HG03159 (cell line): ENCODE results near the gene EFCAB3.
"Not testable (repeated sequence)": the region's sequence is repeated elsewhere in the genome, so short reads cannot be mapped to it uniquely, and the experiment has no call there.

ENCODE experiments used
- ATAC-seq: cut with Tn5 transposase; IDR thresholded peaks from one replicate; pipeline ENCODE4 v1.9.1; 2021; ENCODE audit warnings: mild to moderate bottlenecking, moderate library complexity; ENCODE audit not compliant: unreplicated experiment

Gene EFCAB3

DNA sequence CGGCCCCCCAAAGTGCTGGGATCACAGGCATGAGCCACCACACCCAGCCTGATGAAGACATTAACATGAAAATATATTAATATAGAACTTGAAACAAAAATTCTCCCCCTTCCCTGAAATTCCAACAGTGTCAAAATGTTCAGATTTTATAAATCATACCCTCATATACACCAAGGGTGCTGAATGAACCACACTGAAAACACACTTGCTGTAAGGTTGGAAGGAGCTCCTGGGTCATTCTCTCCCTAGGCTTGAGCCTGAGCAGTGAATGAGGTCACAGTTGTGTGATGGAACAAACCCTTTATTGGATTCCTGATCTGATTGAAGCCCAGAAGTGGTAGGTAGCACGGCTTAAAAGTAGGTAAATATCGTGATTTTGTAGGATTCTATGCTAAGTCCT is at the start of gene EFCAB3:
Gene EFCAB3, plus strand, starts transcription at position 301 of the 400 bp plus-strand sequence. CDS start 2,427 bp downstream, outside the sequence.
- no peak for ATAC-seq

DNA sequence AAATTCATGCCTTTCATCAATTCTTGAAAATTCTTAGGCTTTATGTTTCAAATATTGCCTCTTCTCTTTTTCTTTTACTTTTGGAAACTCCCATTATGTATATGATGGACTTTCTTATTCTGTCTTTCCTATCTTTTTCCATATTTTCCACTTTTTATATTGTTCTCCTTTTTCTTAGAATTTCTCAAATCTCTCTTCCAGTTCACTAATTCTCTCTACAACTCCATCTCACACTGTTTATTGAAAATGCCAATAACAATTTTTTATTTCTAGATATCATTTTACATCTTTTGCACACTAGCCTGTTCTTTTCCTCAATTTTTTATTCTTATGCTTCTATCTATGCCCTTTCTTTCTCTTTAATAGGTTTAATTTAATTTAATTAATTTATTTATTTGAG is 43.8 kb upstream of the EFCAB3 start:
- no peak for ATAC-seq

DNA sequence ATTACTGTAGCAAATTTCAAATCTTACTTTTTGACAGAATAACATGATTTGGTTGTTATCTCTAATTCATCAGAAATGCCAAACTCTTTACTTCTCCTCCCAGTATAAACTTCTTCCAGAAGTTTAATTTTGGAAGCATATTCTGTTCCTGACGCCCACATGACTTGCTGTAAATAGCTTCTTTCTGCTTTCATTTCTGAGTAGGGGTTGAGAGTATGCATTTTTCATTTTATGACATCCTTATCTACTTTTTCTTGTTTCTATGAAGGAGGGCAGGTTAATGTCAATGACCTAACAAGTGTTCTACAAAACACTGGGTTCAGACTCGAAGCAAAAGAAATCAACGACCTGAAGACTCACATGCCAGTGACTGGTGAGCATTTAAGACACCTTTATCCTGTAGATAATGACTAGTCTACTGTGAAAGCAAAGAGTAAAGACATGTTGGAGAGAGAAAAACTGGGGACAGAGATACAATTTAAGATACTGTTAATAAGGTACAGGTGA is 36.5 kb upstream of the EFCAB3 start:
- ATAC-seq = no peak

DNA sequence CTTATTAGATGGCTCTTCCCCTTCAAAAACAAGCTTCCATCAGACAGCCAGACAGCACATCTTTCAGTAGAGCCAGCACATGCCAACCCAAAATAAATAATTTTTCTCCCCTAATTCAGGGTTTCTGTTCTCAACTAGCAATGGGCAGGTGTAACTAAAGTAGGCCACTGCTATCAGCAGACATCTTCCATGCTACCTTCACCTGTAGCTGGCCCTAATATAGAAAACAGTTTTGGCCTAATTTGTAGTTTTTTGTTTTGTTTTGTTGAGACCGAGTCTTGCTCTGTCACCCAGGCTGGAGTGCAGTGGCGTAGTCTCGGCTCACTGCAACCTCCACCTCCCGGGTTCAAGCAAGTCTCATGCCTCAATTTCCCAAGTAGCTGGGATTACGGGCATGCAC is 29.2 kb upstream of the EFCAB3 start:
- ATAC-seq = no peak

DNA sequence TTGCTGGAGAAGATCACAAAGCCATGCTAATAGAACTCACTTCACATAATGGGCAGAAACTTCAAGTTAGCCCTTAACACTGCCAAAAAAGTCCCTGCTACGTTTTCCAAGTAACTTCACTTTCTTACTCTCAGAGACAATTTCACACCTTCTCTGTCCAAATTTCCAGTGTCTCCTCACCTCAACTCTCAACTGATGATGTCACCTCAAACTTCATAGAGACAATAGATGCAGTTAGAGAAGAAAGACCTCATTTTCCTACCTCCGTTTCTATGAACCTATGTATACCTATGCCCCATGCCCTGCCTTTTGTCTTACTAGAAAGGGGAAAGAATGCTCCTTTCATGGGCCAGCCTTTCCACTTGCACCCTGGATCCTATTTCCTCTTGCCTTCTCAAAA is 14.2 kb upstream of the EFCAB3 start:
- no peak for ATAC-seq

DNA sequence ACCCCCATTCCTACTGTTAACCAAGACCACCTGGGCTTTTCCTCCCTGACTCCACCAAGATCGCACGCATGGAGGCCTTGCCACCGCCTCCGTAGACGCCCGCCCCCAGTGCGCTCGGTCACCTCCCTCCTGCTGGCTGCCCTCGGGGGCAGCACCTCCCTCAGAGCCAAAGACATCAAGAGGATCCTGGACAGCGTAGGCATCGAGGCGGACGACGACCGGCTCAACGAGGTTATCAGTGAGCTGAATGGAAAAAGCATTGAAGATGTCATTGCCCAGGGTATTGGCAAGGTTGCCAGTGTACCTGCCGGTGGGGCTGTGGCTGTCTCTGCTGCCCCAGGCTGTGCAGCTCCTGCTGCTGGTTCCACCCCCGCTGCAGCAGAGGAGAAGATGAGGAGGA is 1.2 kb downstream of the EFCAB3 start:
- ATAC-seq = no peak

DNA sequence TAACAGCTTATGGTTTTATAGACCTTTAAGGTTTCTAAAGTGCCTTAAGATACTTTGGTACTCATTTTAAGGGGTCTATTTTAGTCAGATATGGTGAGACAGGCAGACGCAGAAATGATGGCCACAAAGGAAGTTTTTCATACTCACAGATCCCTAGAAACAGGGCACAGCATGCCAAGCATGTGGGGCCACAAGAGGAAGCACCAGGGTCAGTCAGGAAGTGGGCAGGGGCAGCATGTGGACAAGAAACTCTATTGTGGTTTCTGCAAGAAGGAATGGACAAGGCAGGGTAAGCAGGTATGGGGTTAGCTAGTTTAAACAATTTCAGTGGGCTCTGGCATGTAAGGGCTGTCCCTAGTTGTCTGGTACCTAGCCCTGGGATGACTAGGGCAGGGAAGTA is 8.5 kb downstream of the EFCAB3 start:
- no peak for ATAC-seq

DNA sequence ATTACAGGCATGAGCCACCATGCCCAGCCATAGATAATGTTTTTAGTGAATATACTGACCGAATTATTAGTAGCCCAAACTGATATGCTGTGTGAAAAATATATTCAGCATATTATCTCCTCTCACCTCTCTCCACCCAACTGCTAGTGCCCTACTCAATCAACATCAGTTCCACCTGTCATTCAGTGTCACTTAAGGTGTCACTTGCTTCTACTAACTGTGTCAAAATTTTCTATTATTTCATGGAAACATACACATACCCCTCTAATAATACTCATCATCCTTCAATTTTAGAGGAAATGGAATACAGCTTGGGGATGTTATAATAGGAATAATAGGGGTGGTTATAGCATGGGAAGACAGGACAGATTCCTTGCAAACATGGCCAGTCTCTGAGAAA is 12.6 kb downstream of the EFCAB3 start:
- no peak for ATAC-seq

DNA sequence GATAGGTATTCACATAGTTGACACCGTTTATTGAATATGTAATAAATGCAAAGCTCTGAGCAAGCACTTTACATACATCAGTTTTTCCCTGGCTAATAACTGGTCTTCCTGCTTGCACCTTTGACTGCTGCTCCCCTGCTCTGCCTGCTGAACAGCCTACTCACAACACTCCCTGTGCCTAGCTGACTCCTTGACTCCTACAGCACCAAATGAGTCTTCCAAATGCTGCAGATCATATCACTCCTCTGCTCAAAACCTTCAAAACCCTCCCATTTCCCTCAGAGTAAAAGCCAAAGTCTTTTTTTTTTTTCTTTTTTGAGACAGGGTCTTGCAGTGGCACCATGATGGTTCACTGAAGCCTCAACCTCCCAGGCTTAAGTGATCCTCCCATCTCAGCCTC is 18.5 kb downstream of the EFCAB3 start:
- ATAC-seq = no peak

DNA sequence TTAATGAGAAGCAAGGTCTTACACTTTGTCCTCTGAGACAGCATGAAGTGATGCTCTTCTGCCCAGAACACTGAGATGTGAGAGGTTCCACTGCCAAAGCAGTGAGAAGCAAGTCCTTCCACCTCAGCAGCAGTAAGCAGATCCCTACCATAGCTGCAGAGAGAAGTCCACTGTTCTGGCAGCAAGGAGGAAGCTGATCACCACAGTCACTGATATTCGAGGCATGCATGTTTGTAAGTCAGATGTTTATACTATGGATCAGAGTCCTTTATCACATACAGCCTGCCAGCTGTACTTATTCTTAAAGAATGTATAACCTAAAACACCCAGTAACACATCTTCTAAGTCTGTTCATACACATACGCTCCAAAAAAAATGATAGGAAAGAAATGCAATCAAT is 25.1 kb downstream of the EFCAB3 start:
- ATAC-seq = no peak

DNA sequence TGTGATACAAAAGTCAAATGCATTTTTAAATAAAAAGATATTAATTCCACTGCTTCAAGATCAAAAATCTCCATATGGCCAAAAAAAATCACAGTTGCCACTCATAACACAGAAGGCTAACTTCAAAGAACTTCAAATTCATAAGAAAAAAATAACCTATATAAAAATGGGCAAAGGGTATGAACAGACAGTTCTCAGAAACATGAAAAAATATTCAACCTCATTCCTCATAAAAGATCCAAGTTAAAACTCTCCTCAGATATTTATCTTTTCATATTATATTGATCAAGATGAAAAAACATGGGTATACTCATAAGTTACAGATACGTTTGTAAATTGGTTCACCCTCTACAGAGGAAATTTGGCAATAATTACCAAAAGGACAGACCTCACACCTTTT is 32.7 kb downstream of the EFCAB3 start:
- ATAC-seq = not testable (repeated sequence)

DNA sequence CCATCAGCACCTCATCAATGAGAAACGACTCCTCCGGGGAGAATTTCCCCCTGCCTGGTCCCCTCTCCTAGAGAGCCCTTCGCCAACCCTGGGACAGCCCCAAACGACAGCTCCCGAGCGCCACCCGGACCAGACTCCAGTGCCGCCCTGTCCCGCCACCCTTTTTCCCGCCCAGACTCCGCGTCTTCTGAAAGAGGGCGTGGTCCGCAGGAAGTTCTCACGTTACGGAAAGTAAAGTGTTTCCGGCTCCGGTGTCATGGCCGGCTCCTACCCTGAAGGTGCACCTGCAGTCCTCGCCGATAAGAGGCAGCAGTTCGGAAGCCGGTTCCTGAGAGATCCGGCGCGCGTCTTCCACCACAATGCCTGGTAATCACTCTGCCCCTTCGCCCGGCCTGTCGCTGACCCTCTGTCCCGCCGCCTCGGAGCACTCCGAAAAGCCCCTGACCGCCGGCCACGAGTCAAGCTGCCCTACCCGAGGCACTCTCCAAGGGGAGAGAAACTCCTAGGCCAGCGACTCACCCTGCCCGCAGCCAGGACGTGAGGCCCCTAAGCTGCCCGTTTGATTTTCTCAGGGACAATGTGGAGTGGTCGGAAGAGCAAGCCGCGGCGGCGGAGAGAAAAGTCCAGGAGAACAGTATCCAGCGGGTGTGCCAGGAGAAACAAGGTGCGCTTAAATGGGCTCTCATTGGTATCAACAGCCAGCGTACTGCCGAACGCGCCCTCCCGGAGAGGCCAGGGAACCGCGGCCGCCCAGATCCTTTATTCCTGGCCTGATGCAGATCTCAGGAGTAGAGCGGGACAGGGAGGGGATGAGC is 43.5 kb downstream of the EFCAB3 start, which contains the start of gene METTL2A:
Gene METTL2A, plus strand, starts transcription at position 251 of the 815 bp plus-strand sequence. Its CDS starts 6 bp downstream, at position 257.
- ATAC-seq = peak; percentile 95

DNA sequence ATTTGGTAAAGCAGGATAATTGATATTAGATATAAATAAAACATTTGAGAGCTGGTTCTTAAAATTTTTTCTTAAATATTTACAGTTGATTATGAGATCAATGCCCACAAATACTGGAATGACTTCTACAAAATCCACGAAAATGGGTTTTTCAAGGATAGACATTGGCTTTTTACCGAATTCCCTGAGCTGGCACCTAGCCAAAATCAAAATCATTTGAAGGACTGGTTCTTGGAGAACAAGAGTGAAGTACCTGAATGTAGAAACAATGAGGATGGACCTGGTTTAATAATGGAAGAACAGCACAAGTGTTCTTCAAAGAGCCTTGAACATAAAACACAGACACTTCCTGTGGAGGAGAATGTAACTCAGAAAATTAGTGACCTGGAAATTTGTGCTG is 45.9 kb downstream of the EFCAB3 start:
- not testable (repeated sequence) for ATAC-seq

DNA sequence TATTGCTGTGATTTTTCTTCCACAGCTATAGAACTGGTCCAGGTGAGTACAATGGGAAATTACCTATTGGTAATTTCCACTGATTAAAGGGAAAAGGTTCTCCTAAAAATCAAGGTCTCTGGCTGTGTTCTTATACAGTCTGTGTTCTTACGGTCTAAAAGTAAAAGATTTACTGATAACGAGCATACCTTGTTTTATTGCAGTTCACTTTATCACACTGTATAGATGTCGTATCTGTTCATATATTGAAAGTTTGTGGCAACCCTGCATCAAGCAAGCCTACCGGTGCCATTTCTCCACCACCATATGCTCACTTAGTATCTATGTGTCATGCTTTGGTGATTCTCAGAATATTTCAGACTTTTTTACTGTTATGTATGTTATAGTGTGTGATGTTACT is 54.9 kb downstream of the EFCAB3 start:
- ATAC-seq = not testable (repeated sequence)

DNA sequence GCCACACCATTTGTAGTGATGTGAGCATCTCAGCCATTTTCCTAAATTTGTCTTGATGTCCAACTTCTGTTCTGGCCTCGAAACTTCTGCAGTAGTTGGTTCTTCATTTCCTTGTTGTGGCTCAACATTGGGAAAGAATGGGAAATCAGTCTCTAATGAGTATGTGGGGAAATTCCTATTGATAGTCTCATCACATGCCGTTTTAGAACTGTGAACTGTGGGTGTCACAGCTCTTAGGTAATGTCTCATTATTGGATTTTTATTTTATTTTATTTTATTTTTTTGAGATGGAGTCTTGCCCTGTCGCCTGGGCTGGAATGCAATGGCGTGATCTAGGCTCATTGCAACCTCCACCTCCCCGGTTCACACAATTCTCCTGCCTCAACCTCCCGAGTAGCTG is 60.8 kb downstream of the EFCAB3 start:
- ATAC-seq = not testable (repeated sequence)

DNA sequence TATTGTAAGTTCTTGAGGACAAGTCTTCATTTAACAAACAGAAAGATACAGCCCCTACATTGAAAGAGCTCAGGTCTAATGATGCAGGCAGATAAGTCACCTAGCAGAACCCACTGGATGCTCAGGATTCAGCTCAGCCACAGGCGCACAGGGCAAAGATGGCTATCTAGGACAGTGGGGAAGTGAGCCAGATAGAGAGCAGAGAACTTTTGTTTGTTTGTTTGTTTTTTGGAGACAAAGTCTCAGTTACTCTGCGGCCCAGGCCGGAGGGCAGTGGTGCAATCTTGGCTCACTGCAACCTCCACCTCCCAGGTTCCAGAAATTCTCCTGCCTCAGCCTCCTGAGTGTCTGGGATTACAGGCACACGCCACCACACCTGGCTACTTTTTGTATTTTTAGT is 63.7 kb downstream of the EFCAB3 start:
- no peak for ATAC-seq

DNA sequence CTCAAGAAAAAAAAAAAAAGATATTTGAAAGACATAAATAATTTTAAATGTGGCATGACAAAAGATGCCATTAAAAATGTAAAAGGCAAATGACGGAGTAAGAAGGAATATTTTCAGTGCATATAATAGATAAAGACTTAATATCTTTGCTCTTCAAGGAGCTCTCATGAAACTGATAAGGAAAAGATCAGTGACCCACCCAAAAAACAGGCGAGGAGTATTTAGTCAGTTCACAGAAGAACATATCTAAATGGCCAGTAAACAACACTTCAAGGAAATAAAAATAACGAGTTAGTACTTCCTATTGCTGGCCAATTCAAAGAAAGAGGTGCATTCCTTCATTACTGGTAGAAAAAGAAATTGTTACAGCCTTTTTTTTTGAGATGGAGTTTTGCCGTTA is 65.4 kb downstream of the EFCAB3 start:
- not testable (repeated sequence) for ATAC-seq

DNA sequence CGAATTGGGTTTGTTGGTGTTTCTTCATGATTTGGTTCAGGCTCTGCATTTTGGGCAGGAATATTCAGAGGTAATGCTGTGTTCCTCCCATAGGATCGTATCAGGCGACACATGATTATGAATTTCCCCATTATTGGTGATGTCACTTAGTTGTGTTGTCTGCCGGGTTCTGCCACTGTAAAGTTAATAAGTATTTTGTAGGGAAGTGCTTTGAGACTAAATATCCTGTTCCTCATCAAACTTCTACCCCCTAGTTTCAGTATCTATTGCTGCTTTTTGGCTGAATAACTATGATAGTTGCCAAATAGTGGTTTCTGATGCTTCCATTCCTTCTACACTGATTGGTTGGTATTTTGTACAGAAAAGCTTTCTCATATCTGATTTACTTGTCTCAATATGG is 71.8 kb downstream of the EFCAB3 start:
- not testable (repeated sequence) for ATAC-seq

DNA sequence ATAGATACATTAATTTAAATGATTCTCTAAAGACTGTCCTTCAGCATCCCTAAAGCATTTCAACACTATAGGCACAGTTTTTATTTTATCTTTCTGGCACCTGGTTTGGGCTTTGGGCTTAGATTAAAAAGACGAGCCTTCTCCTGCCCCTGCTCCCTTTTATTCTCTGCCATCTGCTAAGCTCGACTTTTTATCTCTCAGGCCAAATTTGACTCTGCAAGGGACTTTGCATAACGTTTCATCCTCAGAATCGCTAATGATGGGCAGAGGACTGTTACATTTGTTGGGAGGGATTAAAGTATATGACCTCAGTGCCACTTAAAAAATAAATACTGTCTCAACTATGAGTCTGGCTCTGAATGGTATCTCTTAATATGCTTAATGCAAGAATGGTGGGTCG is 72.7 kb downstream of the EFCAB3 start:
- not testable (repeated sequence) for ATAC-seq

DNA sequence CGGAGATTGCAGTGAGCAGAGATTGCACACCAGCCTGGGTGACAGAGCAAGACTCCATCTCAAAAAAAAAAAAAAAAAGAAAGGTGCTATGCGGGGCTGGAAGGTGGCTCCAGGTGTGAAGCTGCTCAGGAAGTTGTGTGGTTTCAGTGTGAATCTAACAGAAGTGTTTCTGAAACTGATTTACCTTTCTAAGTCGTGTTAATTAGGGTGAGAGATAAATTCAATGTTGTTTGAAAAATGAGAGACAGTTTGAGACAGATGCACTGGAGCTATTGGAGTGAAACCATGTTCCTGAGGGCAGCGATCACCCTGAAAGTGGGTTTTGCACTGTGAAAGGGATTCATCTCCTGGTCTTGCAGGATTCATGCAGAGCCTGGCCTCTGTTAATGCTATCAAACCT is 73.3 kb downstream of the EFCAB3 start:
- ATAC-seq = peak; percentile 37

DNA sequence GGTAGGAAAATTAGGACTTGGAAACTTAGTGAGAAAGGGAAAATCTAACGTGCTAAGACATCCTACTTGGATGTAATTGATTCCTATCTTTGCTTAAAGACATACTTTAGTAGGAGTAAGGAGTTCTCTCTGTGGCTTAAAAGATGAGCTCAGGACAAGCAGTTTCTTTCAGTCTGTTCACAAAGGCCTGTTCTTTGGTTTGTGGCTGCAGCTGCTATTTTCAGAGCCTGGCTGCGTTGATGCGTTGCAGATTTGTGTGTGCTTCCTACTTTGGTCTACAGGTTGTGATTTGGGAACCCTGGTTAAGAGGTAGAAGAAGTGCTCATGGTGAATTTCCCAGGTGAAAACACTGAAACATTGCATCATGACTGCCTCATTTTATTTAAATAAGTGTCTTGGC is 73.8 kb downstream of the EFCAB3 start:
- ATAC-seq = peak; percentile 62

DNA sequence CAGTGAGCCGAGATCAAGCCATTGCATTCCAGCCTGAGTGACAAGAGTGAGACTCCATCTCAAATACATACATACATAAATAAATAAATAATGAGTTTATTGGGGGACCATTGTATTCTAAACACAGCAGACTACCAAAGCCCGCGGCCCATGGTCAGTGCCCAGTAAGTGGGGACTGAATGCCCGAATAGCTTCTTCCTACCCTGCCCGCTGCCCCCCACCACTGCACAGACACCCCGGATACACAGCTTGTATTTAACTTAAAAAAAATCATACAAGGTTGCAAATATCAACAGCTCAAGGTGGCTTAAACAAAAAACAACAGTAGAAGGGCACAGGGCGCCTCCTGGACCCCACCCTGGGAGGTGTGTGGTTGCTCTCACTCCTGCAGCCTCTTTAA is 75.7 kb downstream of the EFCAB3 start:
- no peak for ATAC-seq

DNA sequence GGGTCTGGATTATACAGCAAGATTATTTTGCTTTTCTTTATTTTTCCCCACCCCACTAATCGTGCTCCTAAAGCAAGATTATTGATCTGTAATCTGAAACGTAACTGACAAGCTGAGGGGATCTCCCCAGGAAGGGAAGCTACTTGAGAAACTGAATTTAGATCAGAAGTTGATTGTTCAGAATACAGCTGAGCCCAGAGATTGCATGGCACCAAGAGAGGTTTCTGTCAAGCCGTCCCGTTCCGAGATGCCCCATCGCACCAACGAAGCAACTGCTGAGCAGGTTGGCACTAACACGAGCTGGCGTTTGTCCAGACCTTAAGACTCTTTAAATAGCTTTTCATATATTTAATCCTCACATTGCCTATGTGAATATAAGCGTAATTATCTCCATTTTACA is 78.1 kb downstream of the EFCAB3 start:
- ATAC-seq = not testable (repeated sequence)
